Right lobe of liver (tissue), 4 donors: ENCODE measurements around the gene RMDN3.

Experiments
- POLR2A ChIP-seq: fragments of 450-650 bp; IDR thresholded peaks from one replicate; pipeline ENCODE4 v1.6.1; 2017; ENCODE audit warnings: antibody characterized with exemption, mild to moderate bottlenecking
- TF ChIP-seq, protein P1 (sequence below), 4 donors: fragments of 200-600 bp in 3 of 4; fragments of 450-650 bp in 1 of 4; IDR thresholded peaks; one replicate each; pipeline versions ENCODE4 v1.5.1 to v1.8.0; 2016 to 2022; ENCODE audit warnings: antibody characterized with exemption in 4 of 4, mild to moderate bottlenecking in 2 of 4
- donor health status: DM: no; HTN: no; CAD: no.
- donor health status: DM: no; HTN: no; CAD: no.
- donor health status: DM: no; HTN: yes; CAD: no.

DNA sequence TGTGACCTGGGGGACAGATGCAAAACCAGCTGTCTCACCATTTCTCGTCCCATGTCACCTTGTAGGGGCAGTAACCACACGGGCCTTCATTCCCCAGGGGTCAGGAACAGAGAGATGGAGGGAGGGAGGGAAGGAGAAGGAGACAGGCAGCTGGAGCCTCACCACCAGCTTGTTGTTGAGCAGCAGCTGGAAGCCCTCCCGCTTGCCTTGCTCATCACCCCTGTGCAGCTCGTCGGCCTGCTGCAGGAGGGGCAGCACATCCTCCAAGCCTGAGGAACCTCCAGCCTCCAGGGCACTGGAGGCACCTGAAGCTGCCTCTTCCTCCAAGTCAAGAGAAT is 10.3 kb downstream of the RMDN3 start:
- TF ChIP-seq POLR2A: no peak
- TF ChIP-seq, protein P1, sequence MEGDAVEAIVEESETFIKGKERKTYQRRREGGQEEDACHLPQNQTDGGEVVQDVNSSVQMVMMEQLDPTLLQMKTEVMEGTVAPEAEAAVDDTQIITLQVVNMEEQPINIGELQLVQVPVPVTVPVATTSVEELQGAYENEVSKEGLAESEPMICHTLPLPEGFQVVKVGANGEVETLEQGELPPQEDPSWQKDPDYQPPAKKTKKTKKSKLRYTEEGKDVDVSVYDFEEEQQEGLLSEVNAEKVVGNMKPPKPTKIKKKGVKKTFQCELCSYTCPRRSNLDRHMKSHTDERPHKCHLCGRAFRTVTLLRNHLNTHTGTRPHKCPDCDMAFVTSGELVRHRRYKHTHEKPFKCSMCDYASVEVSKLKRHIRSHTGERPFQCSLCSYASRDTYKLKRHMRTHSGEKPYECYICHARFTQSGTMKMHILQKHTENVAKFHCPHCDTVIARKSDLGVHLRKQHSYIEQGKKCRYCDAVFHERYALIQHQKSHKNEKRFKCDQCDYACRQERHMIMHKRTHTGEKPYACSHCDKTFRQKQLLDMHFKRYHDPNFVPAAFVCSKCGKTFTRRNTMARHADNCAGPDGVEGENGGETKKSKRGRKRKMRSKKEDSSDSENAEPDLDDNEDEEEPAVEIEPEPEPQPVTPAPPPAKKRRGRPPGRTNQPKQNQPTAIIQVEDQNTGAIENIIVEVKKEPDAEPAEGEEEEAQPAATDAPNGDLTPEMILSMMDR (IDR thresholded peaks at IDR 0.05): no peak
